Brain microvascular endothelial cell (primary cell): ENCODE data around the gene EVA1B.

Experiments
- DNase-seq: peaks from one replicate; pipeline ENCODE4 v3.0.0-alpha.2; 2020
- H3K27ac ChIP-seq: fragments of 250-450 bp; sonication (Bioruptor Pico); 2 replicates; pipeline ENCODE4 v1.5.1; 2020; ENCODE audit warnings: mild to moderate bottlenecking, moderate library complexity
- H3K27me3 ChIP-seq: fragments of 250-450 bp; sonication (Bioruptor Pico); replicated peaks from 2 replicates; pipeline ENCODE4 v1.5.1; 2020; ENCODE audit warnings: mild to moderate bottlenecking
- H3K36me3 ChIP-seq: fragments of 250-450 bp; sonication (Bioruptor Pico); replicated peaks from 2 replicates; pipeline ENCODE4 v1.5.1; 2020; ENCODE audit warnings: mild to moderate bottlenecking
- H3K4me3 ChIP-seq: 2 replicates; pipeline ENCODE4 v1.5.1; 2011; ENCODE audit warnings: low read depth, mild to moderate bottlenecking, control low read depth, low read length, moderate library complexity
- in situ Hi-C: cut with HindIII; loops from 2 replicates; pipeline ENCODE4 v1.10.0; 2017; ENCODE audit warnings: low sequenced_read_pairs, low pct_ligation_motif_present
- TF ChIP-seq, protein P1 (sequence below): IDR thresholded peaks from 2 replicates; pipeline ENCODE4 v1.5.1; 2011; ENCODE audit warnings: low read depth, mild to moderate bottlenecking, moderate library complexity, low read length, control low read depth, inconsistent platforms; ENCODE audit errors: missing control alignments

EVA1B gene

DNA sequence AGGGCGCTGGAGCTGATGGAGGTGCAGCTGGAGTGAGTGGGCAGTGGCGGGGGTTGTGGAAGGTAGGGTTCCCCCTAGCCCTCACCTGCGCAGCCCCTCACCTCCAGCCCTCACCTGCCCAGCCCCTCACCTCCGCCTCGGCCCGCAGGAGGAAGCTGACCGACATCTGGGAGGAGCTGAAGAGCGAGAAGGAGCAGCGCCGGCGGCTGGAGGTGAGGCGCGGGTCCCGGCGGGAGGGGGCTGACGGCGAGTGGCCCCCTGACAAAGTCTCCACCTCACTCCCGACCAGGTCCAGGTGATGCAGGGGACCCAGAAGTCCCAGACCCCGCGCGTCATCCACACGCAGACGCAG, 2.7 kb downstream of the EVA1B start:
- H3K27me3 ChIP-seq: no peaks in the 10 kb centered on the region
- no peak for DNase-seq
- TF ChIP-seq, protein P1, sequence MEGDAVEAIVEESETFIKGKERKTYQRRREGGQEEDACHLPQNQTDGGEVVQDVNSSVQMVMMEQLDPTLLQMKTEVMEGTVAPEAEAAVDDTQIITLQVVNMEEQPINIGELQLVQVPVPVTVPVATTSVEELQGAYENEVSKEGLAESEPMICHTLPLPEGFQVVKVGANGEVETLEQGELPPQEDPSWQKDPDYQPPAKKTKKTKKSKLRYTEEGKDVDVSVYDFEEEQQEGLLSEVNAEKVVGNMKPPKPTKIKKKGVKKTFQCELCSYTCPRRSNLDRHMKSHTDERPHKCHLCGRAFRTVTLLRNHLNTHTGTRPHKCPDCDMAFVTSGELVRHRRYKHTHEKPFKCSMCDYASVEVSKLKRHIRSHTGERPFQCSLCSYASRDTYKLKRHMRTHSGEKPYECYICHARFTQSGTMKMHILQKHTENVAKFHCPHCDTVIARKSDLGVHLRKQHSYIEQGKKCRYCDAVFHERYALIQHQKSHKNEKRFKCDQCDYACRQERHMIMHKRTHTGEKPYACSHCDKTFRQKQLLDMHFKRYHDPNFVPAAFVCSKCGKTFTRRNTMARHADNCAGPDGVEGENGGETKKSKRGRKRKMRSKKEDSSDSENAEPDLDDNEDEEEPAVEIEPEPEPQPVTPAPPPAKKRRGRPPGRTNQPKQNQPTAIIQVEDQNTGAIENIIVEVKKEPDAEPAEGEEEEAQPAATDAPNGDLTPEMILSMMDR: no peak
- H3K36me3 ChIP-seq: peaks cover 19% of the 10 kb centered on the region
- peak overlapping the region; percentile 79 for H3K27ac ChIP-seq
- H3K4me3 ChIP-seq: peak overlapping the region; percentile 79
- in situ Hi-C loops: no loop called here

GRCh38 chr1:36320291-36320761, 3.1 kb downstream of the EVA1B start:
- TF ChIP-seq, protein P1: no peak
- DNase-seq: no peak
- H3K36me3 ChIP-seq: peaks cover 22% of the 10 kb centered on the region
- H3K27me3 ChIP-seq: no peaks in the 10 kb centered on the region
- in situ Hi-C loops: no loop called here
- H3K27ac ChIP-seq: no peak overlapping the region
- H3K4me3 ChIP-seq: peak overlapping the region; percentile 79

GRCh38 chr1:36309397-36309796, 14.0 kb downstream of the EVA1B start:
- Histone ChIP-seq H3K36me3 (peaks cover 17% of the 10 kb centered on the region), H3K27ac (no peak overlapping the region), H3K27me3 (no peaks in the 10 kb centered on the region), H3K4me3 (no peak overlapping the region)
- TF ChIP-seq, protein P1: no peak
- in situ Hi-C loops: no loop called here
- DNase-seq: no peak

DNA sequence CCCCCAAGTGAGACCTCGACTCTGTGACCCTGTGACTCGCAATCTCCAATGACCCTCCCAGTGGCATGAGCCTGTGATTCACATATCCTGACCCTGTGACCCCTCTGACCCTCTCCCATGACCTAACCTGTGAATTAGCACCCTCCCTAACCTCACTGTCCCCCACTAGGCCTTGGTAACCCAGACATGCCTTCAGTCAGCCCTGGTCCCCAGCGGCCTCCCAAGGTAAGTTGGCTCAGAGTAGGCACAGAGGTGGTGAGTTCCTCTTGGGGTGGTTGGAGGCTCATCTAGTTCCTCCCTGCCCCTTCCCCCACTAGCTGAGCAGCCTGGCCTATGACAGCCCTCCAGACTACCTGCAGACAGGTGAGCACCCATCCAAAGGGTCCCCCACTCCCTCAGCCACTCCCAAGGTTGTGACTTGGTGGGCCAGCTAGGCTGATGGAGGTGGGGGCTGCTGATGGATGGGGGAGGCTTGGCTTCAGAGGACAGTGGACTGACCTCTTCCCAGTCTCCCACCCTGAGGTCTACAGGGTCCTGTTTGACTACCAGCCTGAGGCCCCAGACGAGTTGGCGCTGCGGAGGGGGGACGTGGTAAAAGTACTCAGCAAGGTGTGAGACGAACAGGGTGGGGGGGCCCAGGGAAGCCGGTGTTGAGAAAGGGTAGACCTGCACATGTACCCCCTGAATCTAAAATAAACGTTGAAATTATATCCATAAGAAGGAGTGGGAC, 15.7 kb downstream of the EVA1B start:
- Histone ChIP-seq H3K36me3 (peaks cover 23% of the 10 kb centered on the region), H3K27ac (no peak overlapping the region), H3K4me3 (peak overlapping the region; percentile 60), H3K27me3 (no peaks in the 10 kb centered on the region)
- TF ChIP-seq, protein P1: no peak
- DNase-seq: no peak
- in situ Hi-C loops: no loop called here

GRCh38 chr1:36306902-36307456, 16.5 kb downstream of the EVA1B start:
- Histone ChIP-seq H3K36me3 (peaks cover 27% of the 10 kb centered on the region), H3K27ac (no peak overlapping the region), H3K4me3 (peak overlapping the region; percentile 60), H3K27me3 (no peaks in the 10 kb centered on the region)
- in situ Hi-C loops: no loop called here
- TF ChIP-seq, protein P1: no peak
- peak; percentile 79 for DNase-seq
